ENCODE results near the gene AFF3.

DNA sequence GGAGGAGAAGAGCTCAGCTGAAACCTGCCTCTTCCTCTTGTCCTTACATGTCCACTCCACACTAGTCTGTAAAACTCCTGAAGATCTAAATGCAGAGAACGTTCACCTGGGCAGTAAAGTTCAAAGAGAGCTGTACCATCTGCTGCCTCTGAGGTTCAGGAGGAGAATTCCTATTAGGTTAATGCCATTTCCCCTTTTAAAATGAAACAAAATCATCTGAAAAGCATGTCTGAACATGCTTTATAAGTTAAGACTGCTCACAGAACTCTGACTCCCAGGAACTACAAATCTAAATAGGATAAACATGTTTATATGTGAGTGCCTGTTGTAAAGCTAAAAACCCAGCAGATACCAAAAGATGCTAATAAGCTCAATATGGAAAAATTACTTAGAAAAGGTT, 164.4 kb downstream of the AFF3 start:
- TF ChIP-seq, protein P1, sequence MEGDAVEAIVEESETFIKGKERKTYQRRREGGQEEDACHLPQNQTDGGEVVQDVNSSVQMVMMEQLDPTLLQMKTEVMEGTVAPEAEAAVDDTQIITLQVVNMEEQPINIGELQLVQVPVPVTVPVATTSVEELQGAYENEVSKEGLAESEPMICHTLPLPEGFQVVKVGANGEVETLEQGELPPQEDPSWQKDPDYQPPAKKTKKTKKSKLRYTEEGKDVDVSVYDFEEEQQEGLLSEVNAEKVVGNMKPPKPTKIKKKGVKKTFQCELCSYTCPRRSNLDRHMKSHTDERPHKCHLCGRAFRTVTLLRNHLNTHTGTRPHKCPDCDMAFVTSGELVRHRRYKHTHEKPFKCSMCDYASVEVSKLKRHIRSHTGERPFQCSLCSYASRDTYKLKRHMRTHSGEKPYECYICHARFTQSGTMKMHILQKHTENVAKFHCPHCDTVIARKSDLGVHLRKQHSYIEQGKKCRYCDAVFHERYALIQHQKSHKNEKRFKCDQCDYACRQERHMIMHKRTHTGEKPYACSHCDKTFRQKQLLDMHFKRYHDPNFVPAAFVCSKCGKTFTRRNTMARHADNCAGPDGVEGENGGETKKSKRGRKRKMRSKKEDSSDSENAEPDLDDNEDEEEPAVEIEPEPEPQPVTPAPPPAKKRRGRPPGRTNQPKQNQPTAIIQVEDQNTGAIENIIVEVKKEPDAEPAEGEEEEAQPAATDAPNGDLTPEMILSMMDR (IDR thresholded peaks at IDR 0.05) = no peak
- no peak for TF ChIP-seq ZFX (IDR thresholded peaks at IDR 0.05; ENCODE audit: borderline replicate concordance)

All from 22Rv1 (cell line).